Measurements from ENCODE around the gene CAPSL. TPM values are rescaled to one million over a fixed set of nuclear protein-coding genes. Genes with fewer than 3 reads are reported as not detected.

Gene CAPSL
- total and polyA plus RNA-seq, 9 of the 15 experiments (the other 6 are each of a cell fraction or from before 2014, with no cell fraction given): not detected

GRCh38 chr5:35924950-35925722 is 13.3 kb downstream of the CAPSL start (continued):
- no peak for TF ChIP-seq ILK (tag; IDR thresholded peaks at IDR 0.05; ENCODE audit: borderline replicate concordance, low read depth)
- no peak for TF ChIP-seq POLR3G (IDR thresholded peaks at IDR 0.05; ENCODE audit: extremely low read depth, insufficient read length, insufficient replicate concordance)
- TF ChIP-seq ZNF592 (IDR thresholded peaks at IDR 0.05): no peak
- peak; percentile 59 to 79 (median 75) for TF ChIP-seq CTCF (IDR thresholded peaks at IDR 0.05 in 2 of 3, conservative IDR thresholded peaks at IDR 0.05 in 1 of 3; ENCODE audit: insufficient read depth in 2 of 3, low read depth in 1 of 3, low read length in 3 of 3)
- no peak for TF ChIP-seq EGR1 (conservative IDR thresholded peaks at IDR 0.05)
- TF ChIP-seq RNF219 (CRISPR knock-in tag; IDR thresholded peaks at IDR 0.05): no peak
- peak in 1 of 2 experiments; percentile 54 for TF ChIP-seq E2F6 (IDR thresholded peaks at IDR 0.05; ENCODE audit: borderline replicate concordance in 1 of 2, extremely low read depth in 1 of 2, insufficient read depth in 1 of 2, insufficient read length in 1 of 2, low read depth in 1 of 2, low read length in 1 of 2, poor library complexity in 1 of 2, severe bottlenecking in 1 of 2)
- 0 out of 2 replicates have a peak, but pooled peaks have one; percentile 18 for TF ChIP-seq CREM (IDR thresholded peaks at IDR 0.05; ENCODE audit: low read depth)
- peak; percentile 51; the same call in 1 of the 2 replicates for TF ChIP-seq STAG1 (CRISPR knock-in tag; IDR thresholded peaks at IDR 0.05; ENCODE audit: borderline replicate concordance)
- TF ChIP-seq MNT (conservative IDR thresholded peaks at IDR 0.05): no peak
- no peak for TF ChIP-seq ATF4 (CRISPR knock-in tag; IDR thresholded peaks at IDR 0.05)
- TF ChIP-seq ZBTB17 (CRISPR knock-in tag; IDR thresholded peaks at IDR 0.05): no peak
